B cell (primary cell): ENCODE data around the gene ATPAF2. TPM values are rescaled to one million over a fixed set of nuclear protein-coding genes. Genes with fewer than 3 reads are reported as not detected.

Source experiments
- ATAC-seq: fragments of 200-7000 bp; cut with Tn5 transposase; one replicate; pipeline ENCODE4 v1.10.0; 2021; ENCODE audit warnings: low read depth, mild to moderate bottlenecking, moderate number of reproducible peaks, moderate library complexity
- CTCF ChIA-PET: fragments of 350-600 bp; sonication (Branson Sonifier 250); formaldehyde crosslinking; loops from one replicate; lab custom pipeline; 2021; ENCODE audit warnings: antibody characterized with exemption, inconsistent platforms; lab: Charles Lee
- POLR2A ChIA-PET: fragments of 350-600 bp; sonication (Branson Sonifier 250); formaldehyde crosslinking; loops from one replicate; lab custom pipeline; 2021; ENCODE audit warnings: antibody characterized with exemption; lab: Charles Lee
- DNase-seq: peaks from one replicate; pipeline ENCODE4 v3.0.0; 2013
- H2AFZ ChIP-seq: 2 replicates; pipeline ENCODE4 v1.6.1; 2012; ENCODE audit warnings: mild to moderate bottlenecking, low read depth, low read length; ENCODE audit not compliant: insufficient read depth, poor library complexity, severe bottlenecking
- H3K27ac ChIP-seq, 2 donors: 1 replicate in 1 of 2; 2 replicates in 1 of 2; pipeline ENCODE4 v1.5.1; 2012 to 2013; ENCODE audit warnings: low read length in 2 of 2, mild to moderate bottlenecking in 2 of 2, moderate library complexity in 1 of 2
- H3K27me3 ChIP-seq, 4 experiments: fragments of 200-600 bp in 1 of 4; sonication (generic) in 1 of 4; replicated peaks in 1 of 4; 1 replicate in 2 of 4; 2 replicates in 2 of 4; pipeline versions ENCODE4 v1.6.1 to v1.7.0; 2013 to 2016; ENCODE audit warnings: low read length in 3 of 4, mild to moderate bottlenecking in 2 of 4, mixed read lengths in 1 of 4, moderate library complexity in 1 of 4; ENCODE audit not compliant: insufficient read depth in 4 of 4, control insufficient read depth in 3 of 4; ENCODE audit errors: control extremely low read depth in 1 of 4
- H3K36me3 ChIP-seq, 2 experiments: replicated peaks in 1 of 2; 1 replicate in 1 of 2; 2 replicates in 1 of 2; pipeline versions ENCODE4 v1.6.1 to v1.7.1; 2013; ENCODE audit warnings: low read length in 1 of 2; ENCODE audit not compliant: insufficient read depth in 2 of 2, control insufficient read depth in 1 of 2; ENCODE audit errors: control extremely low read depth in 1 of 2, extremely low read depth in 1 of 2
- H3K4me1 ChIP-seq, 2 donors: fragments of 200-600 bp in 1 of 2; sonication (generic) in 1 of 2; 1 replicate in 1 of 2; 2 replicates in 1 of 2; pipeline versions ENCODE4 v1.5.1 to v1.6.1; 2013 to 2017; ENCODE audit warnings: low read length in 2 of 2; ENCODE audit not compliant: control insufficient read depth in 2 of 2, insufficient read depth in 2 of 2
- H3K4me2 ChIP-seq: replicated peaks from 2 replicates; pipeline ENCODE3; 2012; ENCODE audit warnings: mild to moderate bottlenecking, low read depth, low read length; ENCODE audit not compliant: poor library complexity, severe bottlenecking
- H3K4me3 ChIP-seq, 5 experiments: fragments of 200-600 bp in 1 of 5; sonication (generic) in 1 of 5; 1 replicate in 3 of 5; 2 replicates in 2 of 5; pipeline versions ENCODE4 v1.5.1 to v1.7.0; 2011 to 2016; ENCODE audit warnings: low read length in 4 of 5, mild to moderate bottlenecking in 4 of 5, low read depth in 2 of 5, control low read depth in 1 of 5, moderate library complexity in 1 of 5; ENCODE audit not compliant: insufficient read depth in 1 of 5; ENCODE audit errors: control extremely low read depth in 1 of 5, extremely low read depth in 1 of 5
- H3K79me2 ChIP-seq: fragments of 200-600 bp; sonication (generic); one replicate; pipeline ENCODE4 v1.6.0; 2016; ENCODE audit warnings: low read length; ENCODE audit not compliant: control insufficient read depth, insufficient read depth
- H3K9ac ChIP-seq: fragments of 200-600 bp; sonication (generic); 2 replicates; pipeline ENCODE4 v1.6.1; 2017; ENCODE audit warnings: mild to moderate bottlenecking, low read length, moderate library complexity
- H3K9me3 ChIP-seq, 3 donors: one replicate each; pipeline versions ENCODE4 v1.6.1 to v1.7.1; 2013; ENCODE audit warnings: low read length in 2 of 3; ENCODE audit not compliant: control insufficient read depth in 2 of 3, insufficient read depth in 1 of 3; ENCODE audit errors: control extremely low read depth in 1 of 3
- H4K20me1 ChIP-seq: 2 replicates; pipeline ENCODE4 v1.6.0; 2012; ENCODE audit warnings: mild to moderate bottlenecking, low read length; ENCODE audit not compliant: insufficient read depth, control insufficient read depth, poor library complexity, severe bottlenecking
- H3K27ac Mint-ChIP-seq: one replicate; pipeline ENCODE4 v1.8.0; 2021; ENCODE audit warnings: mixed read lengths
- H3K27me3 Mint-ChIP-seq: one replicate; pipeline ENCODE4 v1.8.0; 2021; ENCODE audit warnings: mixed read lengths
- H3K4me1 Mint-ChIP-seq: one replicate; pipeline ENCODE4 v1.8.0; 2021; ENCODE audit warnings: mixed read lengths
- H3K4me3 Mint-ChIP-seq: one replicate; pipeline ENCODE4 v1.8.0; 2021; ENCODE audit warnings: mixed read lengths
- H3K9me3 Mint-ChIP-seq: one replicate; pipeline ENCODE4 v1.8.0; 2022; ENCODE audit warnings: mixed read lengths; ENCODE audit not compliant: insufficient read depth
- EZH2 ChIP-seq: IDR thresholded peaks from 2 replicates; pipeline ENCODE4 v1.6.1; 2012; ENCODE audit warnings: borderline replicate concordance, low read depth, mild to moderate bottlenecking, moderate library complexity, low read length; ENCODE audit not compliant: insufficient read depth, poor library complexity, severe bottlenecking
- WGBS: methylation state at CpG from one replicate; pipeline ENCODE4 v1.1.5; 2013; ENCODE audit warnings: missing lambda C conversion rate; ENCODE audit not compliant: insufficient coverage; 5-methylcytosine and 5-hydroxymethylcytosine counted together
- intact Hi-C: fragments of 100-400 bp; cut with micrococcal nuclease; formaldehyde crosslinking; loops from one replicate; pipeline ENCODE4 v1.10.0; 2022
- polyA plus RNA-seq: library from polyadenylated mRNA; depleted of rRNA; stranded (reverse); fragments of >200 nt; gene quantifications from 2 replicates; pipeline ENCODE4 v1.2.3, GENCODE V29; 2012
- total RNA-seq, 2 donors: library from RNA; stranded (reverse); fragments of 120-200 nt in 1 of 2; gene quantifications; 1 replicate in 1 of 2; 2 replicates in 1 of 2; pipeline versions ENCODE4 v1.2.3 to v1.2.4, GENCODE V29; 2013 to 2022
- TF ChIP-seq, protein P1 (sequence below): fragments of 200-600 bp; IDR thresholded peaks from one replicate; pipeline ENCODE4 v1.8.0; 2022; ENCODE audit warnings: antibody characterized with exemption, mild to moderate bottlenecking

Gene ATPAF2
- total and polyA plus RNA-seq, 2 donors (not counting 1 experiment from before 2014, with no cell fraction given) = 60.5 to 73.5 TPM

- no peaks in the 10 kb centered on the region for H3K79me2 ChIP-seq
- H3K27me3 ChIP-seq = no peaks in the 10 kb centered on the region
- TF ChIP-seq EZH2 = no peak
- TF ChIP-seq, protein P1, sequence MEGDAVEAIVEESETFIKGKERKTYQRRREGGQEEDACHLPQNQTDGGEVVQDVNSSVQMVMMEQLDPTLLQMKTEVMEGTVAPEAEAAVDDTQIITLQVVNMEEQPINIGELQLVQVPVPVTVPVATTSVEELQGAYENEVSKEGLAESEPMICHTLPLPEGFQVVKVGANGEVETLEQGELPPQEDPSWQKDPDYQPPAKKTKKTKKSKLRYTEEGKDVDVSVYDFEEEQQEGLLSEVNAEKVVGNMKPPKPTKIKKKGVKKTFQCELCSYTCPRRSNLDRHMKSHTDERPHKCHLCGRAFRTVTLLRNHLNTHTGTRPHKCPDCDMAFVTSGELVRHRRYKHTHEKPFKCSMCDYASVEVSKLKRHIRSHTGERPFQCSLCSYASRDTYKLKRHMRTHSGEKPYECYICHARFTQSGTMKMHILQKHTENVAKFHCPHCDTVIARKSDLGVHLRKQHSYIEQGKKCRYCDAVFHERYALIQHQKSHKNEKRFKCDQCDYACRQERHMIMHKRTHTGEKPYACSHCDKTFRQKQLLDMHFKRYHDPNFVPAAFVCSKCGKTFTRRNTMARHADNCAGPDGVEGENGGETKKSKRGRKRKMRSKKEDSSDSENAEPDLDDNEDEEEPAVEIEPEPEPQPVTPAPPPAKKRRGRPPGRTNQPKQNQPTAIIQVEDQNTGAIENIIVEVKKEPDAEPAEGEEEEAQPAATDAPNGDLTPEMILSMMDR = no peak
- H3K27ac Mint-ChIP-seq = no peak overlapping the region
- ATAC-seq (no peak), DNase-seq (no peak)
- no peaks in the 10 kb centered on the region for H4K20me1 ChIP-seq
- no peak overlapping the region for H3K4me3 ChIP-seq
- no peak overlapping the region for H3K4me2 ChIP-seq
- H3K4me3 Mint-ChIP-seq = no peak overlapping the region
- no peaks in the 10 kb centered on the region for H3K9me3 Mint-ChIP-seq
- intact Hi-C loops = no loop called here
- 90% methylated on average over 5 of the region's 9 CpGs for WGBS
- H3K9me3 ChIP-seq = no peaks in the 10 kb centered on the region
- no peak overlapping the region for H3K9ac ChIP-seq
- POLR2A ChIA-PET = no interaction called here
- no peak overlapping the region for H2AFZ ChIP-seq
- H3K4me1 ChIP-seq = no peaks in the 10 kb centered on the region
- no peaks in the 10 kb centered on the region for H3K27me3 Mint-ChIP-seq
- H3K4me1 Mint-ChIP-seq = peaks cover 10% of the 10 kb centered on the region
- no peak overlapping the region for H3K27ac ChIP-seq
- peaks cover 0 to 29% of the 10 kb centered on the region in 2 experiments for H3K36me3 ChIP-seq
- CTCF ChIA-PET = no interaction called here
Observed at GRCh38 chr17:18004345-18004744, 34.6 kb downstream of the ATPAF2 start.

DNA sequence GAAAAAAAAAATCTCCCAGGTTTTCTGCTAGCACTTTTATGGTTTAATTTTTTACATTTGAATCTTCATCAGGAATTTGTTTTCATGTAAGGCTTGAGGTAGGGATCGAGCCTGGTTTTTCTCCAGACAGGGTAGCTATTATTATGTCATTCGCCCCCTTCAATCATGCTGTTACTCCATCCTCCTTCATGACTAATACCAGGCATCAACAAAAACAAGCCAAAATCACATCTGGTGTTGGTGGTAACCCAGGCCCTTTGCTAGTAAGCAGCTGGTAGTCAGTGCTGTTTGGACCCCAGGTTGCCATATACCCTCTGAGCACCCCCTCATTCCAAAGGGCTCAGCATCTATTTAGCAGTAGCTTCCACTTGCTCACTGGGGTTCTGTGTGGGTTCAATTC lies 36.8 kb downstream of the ATPAF2 start:
- peaks cover 10% of the 10 kb centered on the region for H3K4me1 Mint-ChIP-seq
- Histone ChIP-seq H3K4me2 (no peak overlapping the region), H3K9ac (no peak overlapping the region), H3K36me3 (peaks cover 0 to 8% of the 10 kb centered on the region in 2 experiments), H3K9me3 (no peaks in the 10 kb centered on the region), H3K27me3 (no peaks in the 10 kb centered on the region), H3K27ac (no peak overlapping the region), H3K79me2 (no peaks in the 10 kb centered on the region), H2AFZ (no peak overlapping the region), H3K4me3 (no peak overlapping the region), H3K4me1 (no peaks in the 10 kb centered on the region), H4K20me1 (no peaks in the 10 kb centered on the region)
- H3K9me3 Mint-ChIP-seq = no peaks in the 10 kb centered on the region
- ChIA-PET POLR2A (no interaction called here), CTCF (interaction anchor here (1.2 kb wide), 1 partner anchor 9 kb away, joined by 3 read pairs; no protein-coding TSS in a partner anchor)
- WGBS = 100% methylated on average over 1 of the region's 2 CpGs
- H3K27me3 Mint-ChIP-seq = no peaks in the 10 kb centered on the region
- no peak overlapping the region for H3K4me3 Mint-ChIP-seq
- intact Hi-C loops = no loop called here
- DNase-seq (no peak), ATAC-seq (no peak)
- no peak overlapping the region for H3K27ac Mint-ChIP-seq
- TF ChIP-seq, protein P1 = no peak
- no peak for TF ChIP-seq EZH2
